Measurements from ENCODE around the gene ZNF37A.

- TF ChIP-seq POLR2A (IDR thresholded peaks at IDR 0.05; ENCODE audit: low read depth, low read length) = no peak
- no peak for TF ChIP-seq PAX5 (IDR thresholded peaks at IDR 0.05; ENCODE audit: insufficient read depth, low read length, severe bottlenecking)
- TF ChIP-seq TAF1 (IDR thresholded peaks at IDR 0.05; ENCODE audit: low read depth, low read length) = no peak
- no peak for TF ChIP-seq POLR2AphosphoS5 (IDR thresholded peaks at IDR 0.05; ENCODE audit: low read depth, low read length)
- no peak for TF ChIP-seq SPI1 (IDR thresholded peaks at IDR 0.05; ENCODE audit: low read depth, low read length)
- no peak for TF ChIP-seq POU2F2 (IDR thresholded peaks at IDR 0.05; ENCODE audit: low read depth, low read length)
These were observed 49.5 kb downstream of the ZNF37A start for GRCh38 chr10:38143587-38143986.

Measured in GM12891 (cell line).